Measurements from ENCODE around the gene ARFRP1. TPM values are rescaled to one million over a fixed set of nuclear protein-coding genes. Genes with fewer than 3 reads are reported as not detected.

ARFRP1 gene
- total and polyA plus RNA-seq, 2 of the 13 experiments (the other 11 are each of a cell fraction or from before 2014, with no cell fraction given) = 32.0 to 51.1 TPM

DNA sequence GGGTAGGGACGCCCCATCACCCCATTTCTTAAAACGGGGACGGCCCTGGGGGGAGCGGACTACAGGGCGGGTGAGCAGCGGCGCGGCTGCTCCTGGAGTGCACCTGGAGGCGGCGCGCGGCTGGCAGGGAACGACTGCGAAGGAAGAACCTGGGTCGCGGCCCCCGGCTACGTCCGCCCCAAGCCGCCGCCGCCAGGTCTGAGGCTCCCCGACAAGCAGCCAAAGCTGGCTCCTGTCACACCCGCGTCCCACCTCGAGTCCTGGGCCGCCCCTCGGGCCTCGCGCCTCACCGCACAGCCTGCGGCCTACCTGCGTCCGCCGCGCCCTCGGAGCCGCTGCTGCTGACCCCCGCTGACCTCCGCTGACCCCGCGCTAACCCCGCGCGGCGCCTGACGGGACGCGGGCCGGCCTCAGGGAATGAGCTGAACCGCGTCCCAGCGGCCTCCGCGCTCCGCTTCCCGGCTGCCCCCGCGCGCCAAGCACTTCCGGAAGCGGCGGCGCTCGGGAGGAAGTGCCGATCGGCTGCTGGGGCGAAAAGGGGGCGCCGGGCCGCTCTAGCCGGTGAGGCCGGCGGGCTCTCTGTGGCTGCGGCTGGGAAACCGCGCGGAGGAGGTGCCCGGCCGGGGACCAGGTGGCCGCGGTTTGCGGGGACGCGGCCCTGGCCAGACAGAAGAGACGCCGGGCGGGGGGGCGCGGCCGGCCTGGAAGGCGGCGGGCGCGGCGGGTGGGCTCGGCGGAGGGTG lies at the start of gene ARFRP1, which contains the start of gene ZGPAT (continued):
- TF ChIP-seq, protein P1, sequence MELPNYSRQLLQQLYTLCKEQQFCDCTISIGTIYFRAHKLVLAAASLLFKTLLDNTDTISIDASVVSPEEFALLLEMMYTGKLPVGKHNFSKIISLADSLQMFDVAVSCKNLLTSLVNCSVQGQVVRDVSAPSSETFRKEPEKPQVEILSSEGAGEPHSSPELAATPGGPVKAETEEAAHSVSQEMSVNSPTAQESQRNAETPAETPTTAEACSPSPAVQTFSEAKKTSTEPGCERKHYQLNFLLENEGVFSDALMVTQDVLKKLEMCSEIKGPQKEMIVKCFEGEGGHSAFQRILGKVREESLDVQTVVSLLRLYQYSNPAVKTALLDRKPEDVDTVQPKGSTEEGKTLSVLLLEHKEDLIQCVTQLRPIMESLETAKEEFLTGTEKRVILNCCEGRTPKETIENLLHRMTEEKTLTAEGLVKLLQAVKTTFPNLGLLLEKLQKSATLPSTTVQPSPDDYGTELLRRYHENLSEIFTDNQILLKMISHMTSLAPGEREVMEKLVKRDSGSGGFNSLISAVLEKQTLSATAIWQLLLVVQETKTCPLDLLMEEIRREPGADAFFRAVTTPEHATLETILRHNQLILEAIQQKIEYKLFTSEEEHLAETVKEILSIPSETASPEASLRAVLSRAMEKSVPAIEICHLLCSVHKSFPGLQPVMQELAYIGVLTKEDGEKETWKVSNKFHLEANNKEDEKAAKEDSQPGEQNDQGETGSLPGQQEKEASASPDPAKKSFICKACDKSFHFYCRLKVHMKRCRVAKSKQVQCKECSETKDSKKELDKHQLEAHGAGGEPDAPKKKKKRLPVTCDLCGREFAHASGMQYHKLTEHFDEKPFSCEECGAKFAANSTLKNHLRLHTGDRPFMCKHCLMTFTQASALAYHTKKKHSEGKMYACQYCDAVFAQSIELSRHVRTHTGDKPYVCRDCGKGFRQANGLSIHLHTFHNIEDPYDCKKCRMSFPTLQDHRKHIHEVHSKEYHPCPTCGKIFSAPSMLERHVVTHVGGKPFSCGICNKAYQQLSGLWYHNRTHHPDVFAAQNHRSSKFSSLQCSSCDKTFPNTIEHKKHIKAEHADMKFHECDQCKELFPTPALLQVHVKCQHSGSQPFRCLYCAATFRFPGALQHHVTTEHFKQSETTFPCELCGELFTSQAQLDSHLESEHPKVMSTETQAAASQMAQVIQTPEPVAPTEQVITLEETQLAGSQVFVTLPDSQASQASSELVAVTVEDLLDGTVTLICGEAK (IDR thresholded peaks at IDR 0.05) = no peak
- TF ChIP-seq, protein P1 (CRISPR knock-in tag; IDR thresholded peaks at IDR 0.05) = peak; percentile 84
- no peak; the same call in 1 of the 2 replicates for TF ChIP-seq FOXJ3 (CRISPR knock-in tag; IDR thresholded peaks at IDR 0.05; ENCODE audit: borderline replicate concordance)
- peak; percentile 90 for TF ChIP-seq ZNF18 (CRISPR knock-in tag; IDR thresholded peaks at IDR 0.05; ENCODE audit: insufficient replicate concordance)
- TF ChIP-seq, protein P2, sequence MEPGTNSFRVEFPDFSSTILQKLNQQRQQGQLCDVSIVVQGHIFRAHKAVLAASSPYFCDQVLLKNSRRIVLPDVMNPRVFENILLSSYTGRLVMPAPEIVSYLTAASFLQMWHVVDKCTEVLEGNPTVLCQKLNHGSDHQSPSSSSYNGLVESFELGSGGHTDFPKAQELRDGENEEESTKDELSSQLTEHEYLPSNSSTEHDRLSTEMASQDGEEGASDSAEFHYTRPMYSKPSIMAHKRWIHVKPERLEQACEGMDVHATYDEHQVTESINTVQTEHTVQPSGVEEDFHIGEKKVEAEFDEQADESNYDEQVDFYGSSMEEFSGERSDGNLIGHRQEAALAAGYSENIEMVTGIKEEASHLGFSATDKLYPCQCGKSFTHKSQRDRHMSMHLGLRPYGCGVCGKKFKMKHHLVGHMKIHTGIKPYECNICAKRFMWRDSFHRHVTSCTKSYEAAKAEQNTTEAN (CRISPR knock-in tag; conservative IDR thresholded peaks at IDR 0.05) = peak; percentile 81
- TF ChIP-seq PAX8 (CRISPR knock-in tag; IDR thresholded peaks at IDR 0.05; ENCODE audit: borderline replicate concordance) = peak; percentile 86; the same call in 1 of the 2 replicates
- TF ChIP-seq KDM5A (IDR thresholded peaks at IDR 0.05; ENCODE audit: borderline replicate concordance, low read length) = peak; percentile 65; the same call in 1 of the 2 replicates
- peak; percentile 81 for TF ChIP-seq SIN3B (IDR thresholded peaks at IDR 0.05; ENCODE audit: low read length)
- TF ChIP-seq, protein P3, sequence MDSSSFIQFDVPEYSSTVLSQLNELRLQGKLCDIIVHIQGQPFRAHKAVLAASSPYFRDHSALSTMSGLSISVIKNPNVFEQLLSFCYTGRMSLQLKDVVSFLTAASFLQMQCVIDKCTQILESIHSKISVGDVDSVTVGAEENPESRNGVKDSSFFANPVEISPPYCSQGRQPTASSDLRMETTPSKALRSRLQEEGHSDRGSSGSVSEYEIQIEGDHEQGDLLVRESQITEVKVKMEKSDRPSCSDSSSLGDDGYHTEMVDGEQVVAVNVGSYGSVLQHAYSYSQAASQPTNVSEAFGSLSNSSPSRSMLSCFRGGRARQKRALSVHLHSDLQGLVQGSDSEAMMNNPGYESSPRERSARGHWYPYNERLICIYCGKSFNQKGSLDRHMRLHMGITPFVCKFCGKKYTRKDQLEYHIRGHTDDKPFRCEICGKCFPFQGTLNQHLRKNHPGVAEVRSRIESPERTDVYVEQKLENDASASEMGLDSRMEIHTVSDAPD (CRISPR knock-in tag; IDR thresholded peaks at IDR 0.05) = peak; percentile 92
- peak; percentile 87; the same call in 1 of the 2 replicates for TF ChIP-seq ZNF761 (CRISPR knock-in tag; conservative IDR thresholded peaks at IDR 0.05)
- TF ChIP-seq ZNF724P (CRISPR knock-in tag; IDR thresholded peaks at IDR 0.05; ENCODE audit: borderline replicate concordance) = peak; percentile 96; the same call in 1 of the 2 replicates
- peak; percentile 90 for TF ChIP-seq TEAD2 (CRISPR knock-in tag; IDR thresholded peaks at IDR 0.05)
- peak; percentile 99; the same call in 1 of the 2 replicates for TF ChIP-seq EEA1 (CRISPR knock-in tag; IDR thresholded peaks at IDR 0.05; ENCODE audit: borderline replicate concordance)
- peak; percentile 78; the same call in 1 of the 2 replicates for TF ChIP-seq ZNF75D (CRISPR knock-in tag; IDR thresholded peaks at IDR 0.05; ENCODE audit: borderline replicate concordance)
